ENCODE measurements around the gene CCNI2. TPM values are rescaled to one million over a fixed set of nuclear protein-coding genes. Genes with fewer than 3 reads are reported as not detected.

The CCNI2 gene
- polyA plus RNA-seq, 1 experiment = not detected

DNA sequence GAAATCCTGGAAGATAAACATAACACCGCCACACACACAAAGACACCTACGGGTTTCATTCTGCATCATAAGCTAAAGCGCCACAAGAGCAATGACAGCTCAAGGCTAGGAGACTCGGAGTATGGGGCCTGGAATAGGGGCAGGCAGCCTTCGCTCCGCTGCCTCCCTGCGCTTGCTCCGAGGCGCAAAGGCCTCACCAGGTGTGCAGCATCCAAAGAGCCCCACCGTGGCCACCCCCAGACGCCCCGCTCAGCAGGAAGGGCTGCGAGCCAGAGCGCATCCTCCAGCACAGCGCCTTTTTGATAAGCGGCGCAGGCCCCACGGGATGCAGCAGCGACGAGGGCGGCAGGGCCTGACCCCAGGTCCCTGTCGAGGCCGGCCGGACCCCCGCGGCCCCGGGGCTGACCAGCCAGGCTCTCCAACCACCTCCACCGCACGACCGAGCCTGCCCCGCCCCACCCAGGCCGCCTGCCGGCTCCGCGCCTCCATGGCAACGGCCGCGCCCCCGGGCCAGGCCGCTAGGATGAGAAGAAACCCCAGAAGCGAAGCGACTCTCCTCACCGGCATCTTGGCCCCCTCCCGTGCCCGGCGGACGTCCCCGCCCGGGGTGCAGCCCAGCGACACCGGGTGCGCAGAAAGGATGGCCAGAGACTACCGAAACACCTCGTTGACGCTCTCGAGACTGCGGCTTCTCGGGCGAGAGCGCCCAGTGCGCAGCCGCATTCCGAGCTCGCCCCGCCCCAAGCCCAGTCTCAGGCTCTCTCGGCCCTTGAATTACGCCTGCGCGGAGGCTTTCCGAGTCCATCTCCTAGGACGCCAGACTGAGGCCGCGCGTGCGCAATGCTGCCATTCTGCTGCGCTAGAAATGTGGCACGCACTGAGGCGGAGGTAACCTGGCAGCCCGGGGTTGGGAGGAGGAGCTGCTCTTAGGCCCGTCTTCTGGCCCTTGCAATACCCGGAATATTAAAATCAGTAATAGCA, 10.1 kb upstream of the CCNI2 start, which contains the start of gene KIF3A:
KIF3A (minus strand) TSS at position 694 of the 981 bp plus-strand sequence; CDS start at position 567, 127 bp downstream.
- Histone ChIP-seq H3K27me3 (ENCODE audit: control insufficient read depth, insufficient read depth, low read length) (no peaks in the 10 kb centered on the region), H3K4me3 (ENCODE audit: low read depth, low read length) (peak within 1 kb of the TSS; percentile 57), H3K36me3 (ENCODE audit: control insufficient read depth, insufficient read depth, low read length) (no peaks in the 10 kb centered on the region)
- DNase-seq (ENCODE audit: low read depth) = peak; percentile 71
- POLR2A ChIA-PET = interaction anchor here (0.8 kb wide), 1 partner anchor 18 kb away, joined by 3 read pairs; no protein-coding TSS in a partner anchor
- CTCF ChIA-PET = interaction anchor here (1.3 to 2.6 kb wide), 5 partner anchors 10 to 351 kb away, joined by 3 to 6 read pairs (median 4); partner anchors contain the start of gene CCNI2
- TF ChIP-seq, protein P1, sequence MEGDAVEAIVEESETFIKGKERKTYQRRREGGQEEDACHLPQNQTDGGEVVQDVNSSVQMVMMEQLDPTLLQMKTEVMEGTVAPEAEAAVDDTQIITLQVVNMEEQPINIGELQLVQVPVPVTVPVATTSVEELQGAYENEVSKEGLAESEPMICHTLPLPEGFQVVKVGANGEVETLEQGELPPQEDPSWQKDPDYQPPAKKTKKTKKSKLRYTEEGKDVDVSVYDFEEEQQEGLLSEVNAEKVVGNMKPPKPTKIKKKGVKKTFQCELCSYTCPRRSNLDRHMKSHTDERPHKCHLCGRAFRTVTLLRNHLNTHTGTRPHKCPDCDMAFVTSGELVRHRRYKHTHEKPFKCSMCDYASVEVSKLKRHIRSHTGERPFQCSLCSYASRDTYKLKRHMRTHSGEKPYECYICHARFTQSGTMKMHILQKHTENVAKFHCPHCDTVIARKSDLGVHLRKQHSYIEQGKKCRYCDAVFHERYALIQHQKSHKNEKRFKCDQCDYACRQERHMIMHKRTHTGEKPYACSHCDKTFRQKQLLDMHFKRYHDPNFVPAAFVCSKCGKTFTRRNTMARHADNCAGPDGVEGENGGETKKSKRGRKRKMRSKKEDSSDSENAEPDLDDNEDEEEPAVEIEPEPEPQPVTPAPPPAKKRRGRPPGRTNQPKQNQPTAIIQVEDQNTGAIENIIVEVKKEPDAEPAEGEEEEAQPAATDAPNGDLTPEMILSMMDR (IDR thresholded peaks at IDR 0.05; ENCODE audit: insufficient read depth, low read depth, low read length) = no peak

DNA sequence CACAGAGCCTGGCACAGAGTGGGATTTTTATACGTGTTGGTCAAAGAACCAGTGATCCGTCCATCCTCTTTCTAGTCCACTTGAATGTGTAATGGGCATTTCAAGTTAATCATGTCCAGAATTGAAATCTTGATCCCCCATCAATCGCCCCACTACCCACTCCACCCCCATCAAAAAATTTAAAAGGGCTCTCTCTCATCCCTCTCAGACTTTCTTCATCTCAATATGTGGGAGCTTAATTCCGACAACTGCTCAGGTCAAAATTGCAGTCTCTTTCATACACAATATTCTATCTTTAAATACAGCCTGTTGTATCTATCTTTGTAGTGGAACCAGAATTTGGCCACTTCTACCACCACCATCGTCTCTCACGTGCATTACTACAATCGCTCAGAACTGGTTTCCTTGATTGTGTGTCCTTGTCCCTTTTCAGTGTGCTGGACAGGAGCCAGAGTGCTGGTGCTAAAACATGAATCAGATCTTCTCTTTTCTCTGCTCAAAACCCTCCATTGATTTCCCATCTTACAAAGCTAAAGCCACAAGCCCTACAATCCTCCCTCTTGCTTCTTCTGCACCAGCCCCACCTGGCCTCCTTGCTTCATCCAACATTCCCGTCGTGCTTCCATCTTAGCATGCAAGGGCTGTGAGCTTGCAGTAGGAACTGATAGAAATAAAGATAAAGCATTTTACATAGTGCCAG, 9.1 kb upstream of the CCNI2 start:
- TF ChIP-seq, protein P1 (IDR thresholded peaks at IDR 0.05; ENCODE audit: insufficient read depth, low read depth, low read length) = no peak
- ChIA-PET CTCF (interaction anchor here (1.2 to 2.6 kb wide), 6 partner anchors 9 to 352 kb away, joined by 3 to 6 read pairs (median 4); partner anchors contain the start of gene CCNI2), POLR2A (interaction anchor here (0.8 kb wide), 1 partner anchor 17 kb away, joined by 3 read pairs; no protein-coding TSS in a partner anchor)

DNA sequence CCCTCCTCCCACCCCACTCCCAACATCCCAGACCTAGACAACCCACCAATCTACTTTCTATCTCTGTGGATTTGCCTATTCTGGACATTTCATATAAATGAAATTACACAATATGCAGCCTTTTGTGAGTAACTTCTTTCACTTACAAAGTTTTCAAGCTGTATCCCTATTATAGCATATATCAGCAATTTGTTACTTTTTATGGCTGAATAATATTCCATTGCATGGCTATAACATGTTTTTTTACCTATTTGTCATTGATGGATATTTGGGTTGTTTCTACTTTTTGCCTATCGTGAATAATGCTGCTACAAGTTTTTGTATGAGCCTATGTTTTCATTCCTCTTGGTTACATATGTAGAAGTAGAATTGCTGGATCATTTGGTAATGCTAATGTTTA, 8.0 kb upstream of the CCNI2 start:
- Histone ChIP-seq H3K36me3 (ENCODE audit: control insufficient read depth, insufficient read depth, low read length) (no peaks in the 10 kb centered on the region), H3K27me3 (ENCODE audit: control insufficient read depth, insufficient read depth, low read length) (no peaks in the 10 kb centered on the region), H3K4me3 (ENCODE audit: low read depth, low read length) (no peak overlapping the region)
- no peak for DNase-seq (ENCODE audit: low read depth)
- ChIA-PET CTCF (no interaction called here), POLR2A (no interaction called here)
- TF ChIP-seq, protein P1 (IDR thresholded peaks at IDR 0.05; ENCODE audit: insufficient read depth, low read depth, low read length) = no peak

More for the DNA sequence above, 9.1 kb upstream of the CCNI2 start:
- H3K36me3 ChIP-seq (ENCODE audit: control insufficient read depth, insufficient read depth, low read length) = no peaks in the 10 kb centered on the region
- DNase-seq (ENCODE audit: low read depth) = no peak
- no peaks in the 10 kb centered on the region for H3K27me3 ChIP-seq (ENCODE audit: control insufficient read depth, insufficient read depth, low read length)
- no peak overlapping the region for H3K4me3 ChIP-seq (ENCODE audit: low read depth, low read length)

DNA sequence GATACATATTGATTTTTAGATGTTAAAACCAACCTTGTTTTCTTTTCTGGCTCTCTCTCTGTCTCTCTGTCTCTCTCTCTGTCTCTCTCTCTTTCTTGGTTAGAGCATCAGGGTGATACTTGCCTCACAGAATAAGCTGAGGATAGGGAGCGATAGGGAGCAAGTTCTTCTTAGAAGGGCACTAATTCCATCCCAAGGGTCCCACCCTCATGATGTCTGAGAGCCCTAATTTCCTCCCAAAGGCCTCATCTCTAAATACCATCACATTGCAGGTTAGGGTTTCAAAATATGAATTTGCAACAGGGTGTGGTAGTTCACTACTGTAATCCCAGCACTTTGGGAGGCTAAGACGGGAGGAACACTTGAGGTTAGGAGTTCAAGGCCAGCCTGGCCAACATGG, 5.1 kb upstream of the CCNI2 start:
- DNase-seq (ENCODE audit: low read depth) = no peak
- Histone ChIP-seq H3K36me3 (ENCODE audit: control insufficient read depth, insufficient read depth, low read length) (no peaks in the 10 kb centered on the region), H3K4me3 (ENCODE audit: low read depth, low read length) (no peak overlapping the region), H3K27me3 (ENCODE audit: control insufficient read depth, insufficient read depth, low read length) (no peaks in the 10 kb centered on the region)
- TF ChIP-seq, protein P1 (IDR thresholded peaks at IDR 0.05; ENCODE audit: insufficient read depth, low read depth, low read length) = no peak
- POLR2A ChIA-PET = no interaction called here
- CTCF ChIA-PET = no interaction called here

DNA sequence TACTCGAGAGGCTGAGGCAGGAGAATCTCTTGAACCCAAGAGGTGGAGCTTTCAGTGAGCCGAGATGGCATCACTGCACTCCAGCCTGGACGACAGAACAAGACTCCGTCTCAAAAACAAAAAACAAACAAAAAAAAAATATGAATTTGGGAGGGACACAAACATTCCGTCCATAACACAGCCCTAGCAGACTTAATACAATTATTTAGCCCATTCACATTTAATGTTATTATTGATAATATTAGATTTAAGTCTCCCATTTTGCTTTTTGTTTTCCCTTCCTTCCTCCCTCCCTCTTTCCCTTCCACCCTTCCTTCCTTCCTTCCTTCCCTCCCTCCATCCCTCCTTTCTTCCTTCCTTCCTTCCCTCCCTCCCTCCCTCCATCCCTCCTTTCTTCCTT, 4.6 kb upstream of the CCNI2 start:
- CTCF ChIA-PET = no interaction called here
- no peak for DNase-seq (ENCODE audit: low read depth)
- no peaks in the 10 kb centered on the region for H3K36me3 ChIP-seq (ENCODE audit: control insufficient read depth, insufficient read depth, low read length)
- H3K4me3 ChIP-seq (ENCODE audit: low read depth, low read length) = no peak overlapping the region
- TF ChIP-seq, protein P1 (IDR thresholded peaks at IDR 0.05; ENCODE audit: insufficient read depth, low read depth, low read length) = no peak
- POLR2A ChIA-PET = no interaction called here
- H3K27me3 ChIP-seq (ENCODE audit: control insufficient read depth, insufficient read depth, low read length) = no peaks in the 10 kb centered on the region; the same call in 1 of the 2 replicates

Measured in BJ (cell line).